ENCODE results near the gene HOXD10. TPM values are rescaled to one million over a fixed set of nuclear protein-coding genes. Genes with fewer than 3 reads are reported as not detected.

HOXD10 gene
- total and polyA plus RNA-seq, 4 donors: not detected

- 7% methylated on average over 30 of the region's 30 CpGs for WGBS
- Histone ChIP-seq H3K27me3 (ENCODE audit: control insufficient read depth in 4 of 4, insufficient read depth in 4 of 4, low read length in 3 of 4) (peaks cover 0 to 35% (median 19%) of the 10 kb centered on the region in 4 donors), H3K9me3 (ENCODE audit: control insufficient read depth in 4 of 4, low read length in 3 of 4) (no peaks in the 10 kb centered on the region), H3K4me1 (ENCODE audit: control insufficient read depth in 4 of 4, insufficient read depth in 4 of 4, low read length in 3 of 4) (peaks cover 10 to 21% (median 16%) of the 10 kb centered on the region in 4 donors), H3K27ac (ENCODE audit: low read depth in 1 of 2, low read length in 2 of 2) (no peak overlapping the region), H3K36me3 (ENCODE audit: control insufficient read depth in 4 of 4, insufficient read depth in 3 of 4, low read depth in 1 of 4, low read length in 3 of 4) (no peaks in the 10 kb centered on the region), H3K4me3 (ENCODE audit: low read depth in 1 of 3, low read length in 3 of 3) (peak overlapping the region in 1 of 3 donors; percentile 49), H3K9ac (ENCODE audit: low read depth in 1 of 2, low read length in 2 of 2) (no peak overlapping the region)
- peak; percentile 29 for DNase-seq (ENCODE audit: low spot score)
- TF ChIP-seq JUND (IDR thresholded peaks at IDR 0.05) (no peak), FOXA2 (IDR thresholded peaks at IDR 0.05) (no peak), HNF4A (conservative IDR thresholded peaks at IDR 0.05) (no peak), FOXA1 (IDR thresholded peaks at IDR 0.05) (no peak), YY1 (IDR thresholded peaks at IDR 0.05) (no peak)
- TF ChIP-seq, protein P1, sequence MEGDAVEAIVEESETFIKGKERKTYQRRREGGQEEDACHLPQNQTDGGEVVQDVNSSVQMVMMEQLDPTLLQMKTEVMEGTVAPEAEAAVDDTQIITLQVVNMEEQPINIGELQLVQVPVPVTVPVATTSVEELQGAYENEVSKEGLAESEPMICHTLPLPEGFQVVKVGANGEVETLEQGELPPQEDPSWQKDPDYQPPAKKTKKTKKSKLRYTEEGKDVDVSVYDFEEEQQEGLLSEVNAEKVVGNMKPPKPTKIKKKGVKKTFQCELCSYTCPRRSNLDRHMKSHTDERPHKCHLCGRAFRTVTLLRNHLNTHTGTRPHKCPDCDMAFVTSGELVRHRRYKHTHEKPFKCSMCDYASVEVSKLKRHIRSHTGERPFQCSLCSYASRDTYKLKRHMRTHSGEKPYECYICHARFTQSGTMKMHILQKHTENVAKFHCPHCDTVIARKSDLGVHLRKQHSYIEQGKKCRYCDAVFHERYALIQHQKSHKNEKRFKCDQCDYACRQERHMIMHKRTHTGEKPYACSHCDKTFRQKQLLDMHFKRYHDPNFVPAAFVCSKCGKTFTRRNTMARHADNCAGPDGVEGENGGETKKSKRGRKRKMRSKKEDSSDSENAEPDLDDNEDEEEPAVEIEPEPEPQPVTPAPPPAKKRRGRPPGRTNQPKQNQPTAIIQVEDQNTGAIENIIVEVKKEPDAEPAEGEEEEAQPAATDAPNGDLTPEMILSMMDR (IDR thresholded peaks at IDR 0.05; ENCODE audit: low read depth, low read length, missing input control): no peak
- TF ChIP-seq, protein P2, sequence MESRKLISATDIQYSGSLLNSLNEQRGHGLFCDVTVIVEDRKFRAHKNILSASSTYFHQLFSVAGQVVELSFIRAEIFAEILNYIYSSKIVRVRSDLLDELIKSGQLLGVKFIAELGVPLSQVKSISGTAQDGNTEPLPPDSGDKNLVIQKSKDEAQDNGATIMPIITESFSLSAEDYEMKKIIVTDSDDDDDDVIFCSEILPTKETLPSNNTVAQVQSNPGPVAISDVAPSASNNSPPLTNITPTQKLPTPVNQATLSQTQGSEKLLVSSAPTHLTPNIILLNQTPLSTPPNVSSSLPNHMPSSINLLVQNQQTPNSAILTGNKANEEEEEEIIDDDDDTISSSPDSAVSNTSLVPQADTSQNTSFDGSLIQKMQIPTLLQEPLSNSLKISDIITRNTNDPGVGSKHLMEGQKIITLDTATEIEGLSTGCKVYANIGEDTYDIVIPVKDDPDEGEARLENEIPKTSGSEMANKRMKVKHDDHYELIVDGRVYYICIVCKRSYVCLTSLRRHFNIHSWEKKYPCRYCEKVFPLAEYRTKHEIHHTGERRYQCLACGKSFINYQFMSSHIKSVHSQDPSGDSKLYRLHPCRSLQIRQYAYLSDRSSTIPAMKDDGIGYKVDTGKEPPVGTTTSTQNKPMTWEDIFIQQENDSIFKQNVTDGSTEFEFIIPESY (IDR thresholded peaks at IDR 0.05): no peak
- TF ChIP-seq, protein P3, sequence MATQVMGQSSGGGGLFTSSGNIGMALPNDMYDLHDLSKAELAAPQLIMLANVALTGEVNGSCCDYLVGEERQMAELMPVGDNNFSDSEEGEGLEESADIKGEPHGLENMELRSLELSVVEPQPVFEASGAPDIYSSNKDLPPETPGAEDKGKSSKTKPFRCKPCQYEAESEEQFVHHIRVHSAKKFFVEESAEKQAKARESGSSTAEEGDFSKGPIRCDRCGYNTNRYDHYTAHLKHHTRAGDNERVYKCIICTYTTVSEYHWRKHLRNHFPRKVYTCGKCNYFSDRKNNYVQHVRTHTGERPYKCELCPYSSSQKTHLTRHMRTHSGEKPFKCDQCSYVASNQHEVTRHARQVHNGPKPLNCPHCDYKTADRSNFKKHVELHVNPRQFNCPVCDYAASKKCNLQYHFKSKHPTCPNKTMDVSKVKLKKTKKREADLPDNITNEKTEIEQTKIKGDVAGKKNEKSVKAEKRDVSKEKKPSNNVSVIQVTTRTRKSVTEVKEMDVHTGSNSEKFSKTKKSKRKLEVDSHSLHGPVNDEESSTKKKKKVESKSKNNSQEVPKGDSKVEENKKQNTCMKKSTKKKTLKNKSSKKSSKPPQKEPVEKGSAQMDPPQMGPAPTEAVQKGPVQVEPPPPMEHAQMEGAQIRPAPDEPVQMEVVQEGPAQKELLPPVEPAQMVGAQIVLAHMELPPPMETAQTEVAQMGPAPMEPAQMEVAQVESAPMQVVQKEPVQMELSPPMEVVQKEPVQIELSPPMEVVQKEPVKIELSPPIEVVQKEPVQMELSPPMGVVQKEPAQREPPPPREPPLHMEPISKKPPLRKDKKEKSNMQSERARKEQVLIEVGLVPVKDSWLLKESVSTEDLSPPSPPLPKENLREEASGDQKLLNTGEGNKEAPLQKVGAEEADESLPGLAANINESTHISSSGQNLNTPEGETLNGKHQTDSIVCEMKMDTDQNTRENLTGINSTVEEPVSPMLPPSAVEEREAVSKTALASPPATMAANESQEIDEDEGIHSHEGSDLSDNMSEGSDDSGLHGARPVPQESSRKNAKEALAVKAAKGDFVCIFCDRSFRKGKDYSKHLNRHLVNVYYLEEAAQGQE (IDR thresholded peaks at IDR 0.05): no peak
Measured at GRCh38 chr2:176068419-176068832, 48.2 kb upstream of the HOXD10 start.

DNA sequence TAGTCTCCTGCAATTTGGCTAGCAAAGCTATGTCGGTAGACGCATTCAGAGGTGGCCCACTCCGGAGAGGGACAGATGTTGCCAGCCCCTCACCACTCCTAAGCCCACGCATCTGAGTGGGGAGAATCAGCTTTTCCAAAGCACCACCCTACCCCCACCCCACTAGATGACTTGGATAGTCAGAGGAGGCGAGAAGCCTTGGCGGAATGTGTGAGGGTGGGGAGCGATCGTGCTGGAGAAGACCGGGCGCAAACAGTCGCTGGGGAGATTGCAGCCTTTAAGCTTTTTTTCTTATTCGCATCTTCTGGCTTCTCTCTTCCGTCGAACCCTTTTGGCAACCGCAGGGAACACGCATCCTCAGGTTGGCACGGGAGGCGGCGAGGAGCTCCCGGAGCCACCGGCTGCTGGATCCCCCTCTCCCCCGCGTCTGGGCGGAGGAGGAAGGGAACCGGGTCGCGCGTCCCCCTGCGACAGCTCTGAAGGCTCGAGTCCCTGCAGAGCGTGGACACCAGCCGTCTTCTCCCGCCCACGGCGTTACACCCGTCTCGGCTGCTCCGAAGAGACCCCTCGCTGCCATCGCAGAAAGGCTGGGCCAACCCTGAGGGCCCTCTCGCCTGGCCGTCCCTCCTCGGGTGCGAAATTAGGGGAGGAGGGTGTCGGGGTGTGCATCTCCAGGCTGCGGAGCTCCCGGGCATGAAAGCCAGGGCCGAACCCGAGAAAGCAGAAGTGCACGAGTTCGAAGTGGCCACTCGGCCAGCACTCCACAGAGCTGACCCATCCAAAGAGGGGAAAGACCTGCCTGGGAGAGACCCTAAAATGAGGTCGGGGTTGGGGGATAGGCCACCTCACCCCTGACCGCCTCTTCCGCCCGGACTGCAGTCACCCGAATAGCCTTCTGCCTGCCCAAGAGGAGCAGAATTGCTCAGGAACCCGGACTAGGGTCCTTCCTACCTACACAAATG is 45.0 kb upstream of the HOXD10 start:
- peaks cover 4 to 45% (median 26%) of the 10 kb centered on the region in 4 donors for H3K27me3 ChIP-seq (ENCODE audit: control insufficient read depth in 4 of 4, insufficient read depth in 4 of 4, low read length in 3 of 4)
- no peak overlapping the region for H3K27ac ChIP-seq (ENCODE audit: low read depth in 1 of 2, low read length in 2 of 2)
- no peak for DNase-seq (ENCODE audit: low spot score)
- H3K9ac ChIP-seq (ENCODE audit: low read depth in 1 of 2, low read length in 2 of 2): no peak overlapping the region
- no peak for TF ChIP-seq HNF4A (conservative IDR thresholded peaks at IDR 0.05)
- TF ChIP-seq MAX (IDR thresholded peaks at IDR 0.05): no peak
- no peak for TF ChIP-seq RAD21 (IDR thresholded peaks at IDR 0.05)
- no peak for TF ChIP-seq ATF3 (IDR thresholded peaks at IDR 0.05)
- TF ChIP-seq EGR1 (IDR thresholded peaks at IDR 0.05; ENCODE audit: low read depth in 2 of 2): no peak
- TF ChIP-seq GABPA (IDR thresholded peaks at IDR 0.05 in 1 of 2, conservative IDR thresholded peaks at IDR 0.05 in 1 of 2): no peak
- no peak for TF ChIP-seq RXRA (IDR thresholded peaks at IDR 0.05)
- TF ChIP-seq HNF4G (IDR thresholded peaks at IDR 0.05): no peak
- TF ChIP-seq, protein P1 (IDR thresholded peaks at IDR 0.05; ENCODE audit: low read depth, low read length, missing input control): no peak
- WGBS: 7% methylated on average over 58 of the region's 58 CpGs
- no peak overlapping the region for H3K4me3 ChIP-seq (ENCODE audit: low read depth in 1 of 3, low read length in 3 of 3)
- peaks cover 10 to 21% (median 16%) of the 10 kb centered on the region in 4 donors for H3K4me1 ChIP-seq (ENCODE audit: control insufficient read depth in 4 of 4, insufficient read depth in 4 of 4, low read length in 3 of 4)
- no peaks in the 10 kb centered on the region for H3K36me3 ChIP-seq (ENCODE audit: control insufficient read depth in 4 of 4, insufficient read depth in 3 of 4, low read depth in 1 of 4, low read length in 3 of 4)
- H3K9me3 ChIP-seq (ENCODE audit: control insufficient read depth in 4 of 4, low read length in 3 of 4): no peaks in the 10 kb centered on the region
